ENCODE data around the gene HAAO. TPM values are rescaled to one million over a fixed set of nuclear protein-coding genes. Genes with fewer than 3 reads are reported as not detected.

The HAAO gene
- total and polyA plus RNA-seq, 2 of the 13 experiments (the other 11 are each of a cell fraction or from before 2014, with no cell fraction given) = 36.1 to 42.7 TPM

- POLR2A ChIA-PET = interaction anchor here (1.0 to 1.3 kb wide), 2 partner anchors 19 to 24 kb away, joined by 4 to 5 read pairs; partner anchors contain the start of gene HAAO
- no peak for FAIRE-seq
- in situ Hi-C loops (cut with HindIII; ENCODE audit: extremely low pct_ligation_motif_present, low pct_unique_long_range_greater_than_20kb) = no loop called here
- no peaks in the 10 kb centered on the region for H3K27me3 ChIP-seq (ENCODE audit: control insufficient read depth in 1 of 2, insufficient read depth in 2 of 2, low read length in 2 of 2)
- CTCF ChIA-PET (ENCODE audit: low intra/inter-chr PET ratio, low total read pairs) = no interaction called here
- no TSS peak for BruUV-seq (replicated peaks)
- H3K4me3 ChIP-seq (replicated peaks in 1 of 3; ENCODE audit: insufficient read depth in 1 of 3, low read depth in 2 of 3, low read length in 3 of 3) = no peak overlapping the region
- no peak overlapping the region for H3K4me2 ChIP-seq (ENCODE audit: low read depth, low read length)
- H2AFZ ChIP-seq (ENCODE audit: low read length) = no peak overlapping the region
- 83% methylated on average over 3 of the region's 3 CpGs for WGBS (ENCODE audit: low lambda C conversion rate)
- no peak for ATAC-seq
- no peaks in the 10 kb centered on the region for H4K20me1 ChIP-seq (ENCODE audit: insufficient read depth, low read length)
- intact Hi-C loops (cut with micrococcal nuclease; ENCODE audit: unreplicated experiment) = no loop called here
- H3K36me3 ChIP-seq (replicated peaks in 1 of 2; ENCODE audit: control insufficient read depth in 1 of 2, insufficient read depth in 2 of 2, low read length in 2 of 2) = peaks cover 0 to 1% of the 10 kb centered on the region in 2 experiments; a peak in 3 of 5 replicates
- no peaks in the 10 kb centered on the region for H3K4me1 ChIP-seq (ENCODE audit: insufficient read depth, low read length)
- H3K27ac ChIP-seq (ENCODE audit: extremely low read length, insufficient read depth, low read length) = no peak overlapping the region
- no peaks in the 10 kb centered on the region for H3K9me3 ChIP-seq (ENCODE audit: low read length)
- no peaks in the 10 kb centered on the region for H3K79me2 ChIP-seq (ENCODE audit: insufficient read depth, low read length)
- H3K9ac ChIP-seq (ENCODE audit: insufficient read depth, low read depth, low read length) = no peak overlapping the region
- DNase-seq (ENCODE audit: low spot score) = no peak
- TF ChIP-seq ZFP36 (IDR thresholded peaks at IDR 0.05; ENCODE audit: borderline replicate concordance, low read depth, low read length, partially characterized antibody) (peak; percentile 87), ZNF563 (CRISPR knock-in tag; IDR thresholded peaks at IDR 0.05) (no peak), PPARG (CRISPR knock-in tag; conservative IDR thresholded peaks at IDR 0.05) (no peak)
Observed at GRCh38 chr2:42768706-42769256, 23.6 kb downstream of the HAAO start.

- Histone ChIP-seq H3K27ac (ENCODE audit: extremely low read length, insufficient read depth, low read length) (no peak overlapping the region), H3K79me2 (ENCODE audit: insufficient read depth, low read length) (no peaks in the 10 kb centered on the region), H3K9ac (ENCODE audit: insufficient read depth, low read depth, low read length) (no peak overlapping the region), H3K4me1 (ENCODE audit: insufficient read depth, low read length) (no peaks in the 10 kb centered on the region), H3K4me2 (ENCODE audit: low read depth, low read length) (no peak overlapping the region), H3K9me3 (ENCODE audit: low read length) (no peaks in the 10 kb centered on the region), H2AFZ (ENCODE audit: low read length) (no peak overlapping the region), H3K36me3 (replicated peaks in 1 of 2; ENCODE audit: control insufficient read depth in 1 of 2, insufficient read depth in 2 of 2, low read length in 2 of 2) (peaks cover 0 to 1% of the 10 kb centered on the region in 2 experiments; a peak in 3 of 5 replicates), H3K4me3 (replicated peaks in 1 of 3; ENCODE audit: insufficient read depth in 1 of 3, low read depth in 2 of 3, low read length in 3 of 3) (no peak overlapping the region), H3K27me3 (ENCODE audit: control insufficient read depth in 1 of 2, insufficient read depth in 2 of 2, low read length in 2 of 2) (no peaks in the 10 kb centered on the region), H4K20me1 (ENCODE audit: insufficient read depth, low read length) (no peaks in the 10 kb centered on the region)
- ChIA-PET CTCF (ENCODE audit: low intra/inter-chr PET ratio, low total read pairs) (no interaction called here), POLR2A (interaction anchor here (1.0 kb wide), 1 partner anchor 20 kb away, joined by 4 read pairs; no protein-coding TSS in a partner anchor)
- no TSS peak for BruUV-seq (replicated peaks)
- ATAC-seq = no peak
- no peak for DNase-seq (ENCODE audit: low spot score)
- intact Hi-C loops (cut with micrococcal nuclease; ENCODE audit: unreplicated experiment) = no loop called here
- 91% methylated on average over 7 of the region's 14 CpGs for WGBS (ENCODE audit: low lambda C conversion rate)
- TF ChIP-seq AGO2 (optimal IDR thresholded peaks at IDR 0.05; ENCODE audit: low read depth, low read length) = peak; percentile 53
- 0 out of 4 replicates have a peak, but pooled peaks of 1 of the 2 experiments have one; percentile 11 for TF ChIP-seq POLR2A (IDR thresholded peaks at IDR 0.05; ENCODE audit: insufficient read depth in 1 of 2, low read depth in 2 of 2, low read length in 2 of 2)
- TF ChIP-seq FOXO1 (CRISPR knock-in tag; IDR thresholded peaks at IDR 0.05) = no peak
- TF ChIP-seq NONO (IDR thresholded peaks at IDR 0.05) = no peak
- TF ChIP-seq NONO (CRISPR knock-in tag; conservative IDR thresholded peaks at IDR 0.05) = 0 out of 2 replicates have a peak, but pooled peaks have one; percentile 23
- no peak for FAIRE-seq
- in situ Hi-C loops (cut with HindIII; ENCODE audit: extremely low pct_ligation_motif_present, low pct_unique_long_range_greater_than_20kb) = no loop called here
Observed at GRCh38 chr2:42767899-42768705, 24.3 kb downstream of the HAAO start.
